B cell (primary cell): ENCODE data around the gene DEF6.

ENCODE experiments used
- CTCF ChIP-seq: fragments of 200-600 bp; IDR thresholded peaks from one replicate; pipeline ENCODE4 v1.8.0; 2022; ENCODE audit warnings: antibody characterized with exemption, mild to moderate bottlenecking
- EZH2 ChIP-seq: IDR thresholded peaks from 2 replicates; pipeline ENCODE4 v1.6.1; 2012; ENCODE audit warnings: borderline replicate concordance, low read depth, mild to moderate bottlenecking, moderate library complexity, low read length; ENCODE audit not compliant: insufficient read depth, poor library complexity, severe bottlenecking

GRCh38 chr6:35262596-35262995 lies 35.0 kb upstream of the DEF6 start:
- TF ChIP-seq EZH2 = no peak
- TF ChIP-seq CTCF = no peak
